Panc1 (cell line): Measurements from ENCODE around the gene TNFAIP8L1. TPM values are rescaled to one million over a fixed set of nuclear protein-coding genes. Genes with fewer than 3 reads are reported as not detected.

Experiments used
- ATAC-seq: fragments of 200-7000 bp; cut with Tn5 transposase; 2 replicates; pipeline ENCODE4 v1.9.1; 2020; ENCODE audit warnings: mild to moderate bottlenecking, moderate library complexity
- BruUV-seq: library from RNA; stranded (reverse); fragments of 400-500 nt; replicated peaks from 2 replicates; lab custom pipeline; 2021; lab: Mats Ljungman, UMichigan
- CTCF ChIA-PET: fragments of 300-600 bp; sonication (Branson Sonifier 250); formaldehyde crosslinking; loops from one replicate; lab custom pipeline; 2022; ENCODE audit warnings: antibody characterized with exemption; lab: Charles Lee
- POLR2A ChIA-PET: fragments of 300-600 bp; sonication (Branson Sonifier 250); formaldehyde crosslinking; loops from one replicate; lab custom pipeline; 2022; ENCODE audit warnings: antibody characterized with exemption; lab: Charles Lee
- DNase-seq: peaks from one replicate; pipeline ENCODE4 v3.0.0-alpha.2; 2010; ENCODE audit warnings: low read depth, low spot score
- H3K27ac ChIP-seq: 2 replicates; pipeline ENCODE4 v1.5.1; 2011; ENCODE audit warnings: mild to moderate bottlenecking, low read length, inconsistent platforms
- H3K27me3 ChIP-seq: fragments of 200-500 bp; sonication (Bioruptor generic); 2 replicates; pipeline ENCODE4 v1.6.0; 2014; ENCODE audit warnings: low read length, inconsistent platforms; ENCODE audit not compliant: control insufficient read depth, insufficient read depth
- H3K36me3 ChIP-seq: fragments of 200-500 bp; sonication (Bioruptor generic); 2 replicates; pipeline ENCODE4 v1.5.1; 2014; ENCODE audit warnings: inconsistent platforms, mild to moderate bottlenecking, low read length, moderate library complexity; ENCODE audit not compliant: control insufficient read depth, insufficient read depth
- H3K4me1 ChIP-seq: 2 replicates; pipeline ENCODE4 v1.5.1; 2011; ENCODE audit warnings: inconsistent platforms, mild to moderate bottlenecking, low read length, moderate library complexity; ENCODE audit not compliant: control insufficient read depth, insufficient read depth
- H3K4me3 ChIP-seq, 2 experiments: 2 replicates each; pipeline ENCODE4 v1.5.1; 2011 to 2012; ENCODE audit warnings: low read depth in 2 of 2, low read length in 2 of 2, mild to moderate bottlenecking in 2 of 2, inconsistent platforms in 1 of 2, moderate library complexity in 1 of 2
- H3K9me3 ChIP-seq: fragments of 200-500 bp; sonication (Bioruptor generic); 2 replicates; pipeline ENCODE4 v1.5.1; 2014; ENCODE audit warnings: low read depth, mild to moderate bottlenecking, inconsistent platforms, low read length, moderate library complexity; ENCODE audit not compliant: control insufficient read depth, insufficient read depth
- CTCF ChIP-seq: fragments of 450-650 bp; IDR thresholded peaks from 2 replicates; pipeline ENCODE4 v1.5.1; 2017; ENCODE audit warnings: mild to moderate bottlenecking
- POLR2AphosphoS5 ChIP-seq: IDR thresholded peaks from 2 replicates; pipeline ENCODE4 v1.6.1; 2012; ENCODE audit warnings: mild to moderate bottlenecking, low read depth, low read length, moderate library complexity
- REST ChIP-seq, 2 experiments: IDR thresholded peaks; 2 replicates each; pipeline ENCODE4 v1.6.1; 2011 to 2012; ENCODE audit warnings: low read depth in 2 of 2, control low read depth in 1 of 2, low read length in 1 of 2, mild to moderate bottlenecking in 1 of 2, moderate library complexity in 1 of 2; ENCODE audit not compliant: insufficient read depth in 1 of 2
- SIN3A ChIP-seq: IDR thresholded peaks from 2 replicates; pipeline ENCODE4 v1.6.1; 2012; ENCODE audit warnings: low read depth, mild to moderate bottlenecking, low read length, moderate library complexity, borderline replicate concordance; ENCODE audit not compliant: insufficient read depth
- TCF7L2 ChIP-seq: IDR thresholded peaks from 2 replicates; pipeline ENCODE4 v1.6.1; 2011; ENCODE audit warnings: mild to moderate bottlenecking, low read depth, low read length, inconsistent platforms
- in situ Hi-C: cut with HindIII; loops from 2 replicates; pipeline ENCODE4 v1.10.0; 2016; ENCODE audit warnings: low sequenced_read_pairs, low pct_unique_long_range_greater_than_20kb
- intact Hi-C: fragments of 100-400 bp; cut with micrococcal nuclease; formaldehyde crosslinking; loops from one replicate; pipeline ENCODE4 v1.10.0; 2022; ENCODE audit not compliant: unreplicated experiment
- total RNA-seq: library from RNA; stranded (reverse); gene quantifications from one replicate; pipeline ENCODE4 v1.2.1, GENCODE V29; 2021; ENCODE audit not compliant: unreplicated experiment

TNFAIP8L1 gene
- total RNA-seq, 1 experiment from 2014 or later, result 4.8 TPM

GRCh38 chr19:4604912-4605311 lies 34.4 kb upstream of the TNFAIP8L1 start:
- Histone ChIP-seq H3K27ac (no peak overlapping the region), H3K4me1 (no peaks in the 10 kb centered on the region; the same call in 1 of the 2 replicates), H3K27me3 (no peaks in the 10 kb centered on the region), H3K4me3 (no peak overlapping the region), H3K9me3 (no peaks in the 10 kb centered on the region), H3K36me3 (no peaks in the 10 kb centered on the region)
- BruUV-seq, result no TSS peak
- in situ Hi-C loops (no loop called here), intact Hi-C loops (no loop called here)
- ChIA-PET POLR2A (interaction anchor here (0.6 kb wide), 1 partner anchor 9 kb away, joined by 3 read pairs; no protein-coding TSS in a partner anchor), CTCF (no interaction called here)
- no peak for TF ChIP-seq TCF7L2
- TF ChIP-seq SIN3A, result no peak
- DNase-seq, result no peak
- no peak for ATAC-seq

- no peaks in the 10 kb centered on the region; the same call in 1 of the 2 replicates for H3K4me1 ChIP-seq
- TF ChIP-seq SIN3A (no peak), POLR2AphosphoS5 (no peak), REST (IDR thresholded peaks at IDR 0.05; ENCODE audit: insufficient read depth in 1 of 2, low read depth in 2 of 2, low read length in 1 of 2) (no peak), CTCF (no peak), TCF7L2 (no peak)
- no peaks in the 10 kb centered on the region for H3K36me3 ChIP-seq
- no peak overlapping the region for H3K27ac ChIP-seq
- intact Hi-C loops (no loop called here), in situ Hi-C loops (no loop called here)
- H3K27me3 ChIP-seq, result no peaks in the 10 kb centered on the region
- no TSS peak for BruUV-seq
- ATAC-seq (no peak), DNase-seq (no peak)
- H3K4me3 ChIP-seq, result no peak overlapping the region
- ChIA-PET POLR2A (no interaction called here), CTCF (no interaction called here)
- H3K9me3 ChIP-seq, result no peaks in the 10 kb centered on the region
Measured at GRCh38 chr19:4606181-4606580, 33.1 kb upstream of the TNFAIP8L1 start.

- Histone ChIP-seq H3K27me3 (no peaks in the 10 kb centered on the region), H3K36me3 (no peaks in the 10 kb centered on the region), H3K27ac (no peak overlapping the region), H3K9me3 (no peaks in the 10 kb centered on the region), H3K4me3 (no peak overlapping the region), H3K4me1 (no peaks in the 10 kb centered on the region; the same call in 1 of the 2 replicates)
- no TSS peak for BruUV-seq
- in situ Hi-C loops (no loop called here), intact Hi-C loops (no loop called here)
- no peak for TF ChIP-seq POLR2AphosphoS5
- TF ChIP-seq SIN3A, result no peak
- TF ChIP-seq REST (IDR thresholded peaks at IDR 0.05; ENCODE audit: insufficient read depth in 1 of 2, low read depth in 2 of 2, low read length in 1 of 2), result no peak
- TF ChIP-seq CTCF, result no peak
- no peak for TF ChIP-seq TCF7L2
- ChIA-PET CTCF (no interaction called here), POLR2A (no interaction called here)
- ATAC-seq, result 0 out of 2 replicates have a peak, but pooled peaks have one; percentile 24
- no peak for DNase-seq
Measured at GRCh38 chr19:4606921-4607678, 32.2 kb upstream of the TNFAIP8L1 start.
